HG03432 (cell line): ENCODE measurements around the gene RHEBL1.

Source experiments
- ATAC-seq: cut with Tn5 transposase; IDR thresholded peaks from one replicate; pipeline ENCODE4 v1.9.1; 2021; ENCODE audit warnings: mild to moderate bottlenecking, moderate library complexity; ENCODE audit not compliant: unreplicated experiment

RHEBL1 gene

DNA sequence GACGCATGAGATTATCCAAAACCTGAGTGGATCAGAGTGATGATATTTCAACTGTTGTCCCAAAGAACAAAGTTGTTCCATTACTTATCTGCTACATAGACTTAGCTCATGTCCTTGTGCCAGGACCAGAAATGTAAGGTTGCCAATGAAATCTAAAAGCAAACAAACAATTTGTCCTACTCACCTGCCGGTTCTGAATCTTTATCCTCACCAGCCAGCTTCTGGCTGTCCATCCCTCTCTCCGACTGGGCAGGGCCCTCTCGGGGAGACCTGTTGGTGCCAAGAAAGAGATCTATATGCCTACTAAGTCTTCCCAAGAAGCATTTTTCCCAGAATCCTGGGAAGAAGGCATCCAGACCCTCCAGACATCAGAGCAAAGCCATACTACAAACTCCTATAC lies 14.7 kb downstream of the RHEBL1 start:
- ATAC-seq: no peak

DNA sequence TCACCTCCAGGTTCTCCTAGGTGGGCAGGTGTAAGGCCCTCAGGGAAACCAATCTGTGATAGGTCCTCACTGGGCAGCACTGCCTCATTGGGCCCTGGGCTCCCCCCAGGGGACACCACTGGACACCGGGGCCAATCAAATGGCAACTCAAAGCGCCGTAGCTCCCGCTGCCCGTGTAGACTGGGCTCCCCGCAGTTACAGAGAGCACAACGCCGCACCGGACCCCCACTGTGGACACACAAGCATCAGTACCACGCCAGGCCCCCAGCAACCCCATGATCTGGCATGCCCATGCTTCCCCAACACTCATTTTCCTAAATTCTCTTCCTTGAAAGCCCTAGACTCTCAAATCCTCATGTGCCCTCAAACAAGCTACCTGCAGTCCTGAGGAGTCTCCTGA lies 15.3 kb downstream of the RHEBL1 start:
- ATAC-seq: no peak

DNA sequence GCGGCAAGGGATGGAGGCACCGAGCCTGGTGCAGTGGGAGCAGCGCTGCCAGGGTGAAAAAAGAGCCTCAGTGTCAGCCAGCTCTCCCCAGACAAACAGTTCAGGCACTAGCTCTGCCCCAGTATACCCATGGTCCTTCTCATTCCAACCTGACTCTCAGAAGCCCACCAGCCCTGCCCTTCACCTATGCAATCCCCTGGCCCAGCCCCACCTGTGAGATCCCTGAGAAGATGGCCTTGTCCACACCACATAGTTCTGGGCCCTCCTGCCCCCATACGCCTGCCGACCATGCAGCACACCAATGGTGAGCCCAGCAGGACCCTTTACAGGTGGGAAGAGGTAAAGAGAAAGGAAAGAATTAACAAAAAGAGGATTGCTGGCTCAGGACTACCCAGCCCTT lies 15.7 kb downstream of the RHEBL1 start:
- no peak for ATAC-seq

DNA sequence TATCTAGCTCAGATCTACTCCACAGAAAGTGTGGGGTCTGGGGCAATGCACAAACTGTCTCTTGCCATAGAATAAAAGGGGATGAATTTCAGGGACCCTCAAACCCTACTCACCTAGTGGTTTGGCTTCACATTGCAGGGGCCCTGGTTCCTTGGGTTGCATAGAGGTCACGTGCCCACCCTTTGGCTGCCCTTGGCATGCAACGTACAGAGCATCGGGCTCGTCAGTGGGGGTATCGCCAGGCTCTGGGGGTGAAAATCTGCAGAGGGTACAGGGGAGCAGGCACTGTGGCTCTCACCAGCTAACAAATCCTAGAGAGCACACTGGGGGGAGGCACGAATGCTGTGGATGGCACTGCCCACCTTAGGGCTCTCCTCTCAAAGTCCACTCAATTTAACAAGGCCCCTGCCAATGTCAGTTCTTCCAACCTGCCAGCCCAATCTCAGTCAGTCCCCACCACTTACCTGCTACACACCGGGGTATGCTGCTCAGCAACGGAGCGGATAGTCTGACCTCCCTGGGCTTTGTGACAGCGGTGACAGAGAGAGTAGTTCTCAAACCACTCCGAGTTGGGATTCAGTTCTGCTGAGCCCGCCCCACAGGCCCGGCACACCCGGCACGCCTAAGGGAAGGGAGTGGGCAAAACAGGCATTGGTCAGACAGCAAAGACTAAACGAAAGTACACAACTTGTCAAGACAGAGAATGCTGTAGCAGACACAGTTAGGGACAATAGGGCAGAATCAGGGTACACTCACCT lies 17.1 kb downstream of the RHEBL1 start:
- ATAC-seq: no peak

DNA sequence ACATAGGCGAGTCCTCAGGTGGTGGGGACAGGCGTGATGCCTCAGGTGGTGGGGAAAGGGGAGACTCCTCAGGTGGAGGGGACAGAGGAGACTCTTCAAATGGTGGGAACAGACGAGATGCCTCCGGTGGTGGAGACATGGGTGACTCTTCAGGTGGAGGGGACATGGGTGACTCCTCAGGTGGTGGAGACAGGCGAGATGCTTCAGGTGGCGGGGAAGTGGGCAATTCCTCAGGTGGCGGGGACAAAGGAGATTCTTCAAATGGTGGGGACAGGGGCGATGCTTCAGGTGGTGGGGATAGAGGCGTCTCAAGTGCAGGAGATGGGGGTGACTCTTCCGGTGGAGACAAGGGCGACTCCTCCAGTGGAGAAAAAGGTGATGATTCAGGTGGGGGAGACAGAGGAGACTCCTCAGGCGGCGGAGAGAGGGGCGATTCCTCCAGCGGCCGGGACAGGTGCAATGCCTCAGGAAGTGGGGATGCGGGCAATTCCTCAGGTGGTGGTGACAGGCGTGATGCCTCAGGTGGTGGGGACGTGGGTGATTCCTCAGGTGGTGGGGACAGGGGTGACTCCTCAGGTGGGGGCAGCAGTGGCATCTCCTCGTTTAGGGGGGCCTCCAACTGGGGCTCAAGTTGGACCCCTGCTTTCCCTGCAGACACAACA lies 17.9 kb downstream of the RHEBL1 start:
- no peak for ATAC-seq

DNA sequence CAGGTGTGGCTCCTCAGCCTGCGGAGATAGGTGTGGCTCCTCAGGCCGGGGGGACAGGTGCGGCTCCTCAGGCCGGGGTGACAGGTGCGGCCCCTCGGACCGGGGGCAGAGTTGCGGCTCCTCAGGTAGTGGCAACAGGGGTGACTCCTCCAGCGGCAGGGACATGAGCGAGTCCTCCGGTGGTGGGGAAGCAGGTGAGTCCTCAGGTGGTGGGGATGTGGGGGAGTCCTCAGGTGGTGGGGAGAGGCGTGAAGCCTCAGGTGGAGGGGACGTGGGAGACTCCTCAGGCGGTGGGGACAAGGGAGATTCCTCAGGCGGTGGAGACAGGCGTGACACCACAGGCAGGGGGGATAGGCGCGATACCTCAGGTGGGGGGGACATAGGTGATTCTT lies 18.4 kb downstream of the RHEBL1 start:
- no peak for ATAC-seq

DNA sequence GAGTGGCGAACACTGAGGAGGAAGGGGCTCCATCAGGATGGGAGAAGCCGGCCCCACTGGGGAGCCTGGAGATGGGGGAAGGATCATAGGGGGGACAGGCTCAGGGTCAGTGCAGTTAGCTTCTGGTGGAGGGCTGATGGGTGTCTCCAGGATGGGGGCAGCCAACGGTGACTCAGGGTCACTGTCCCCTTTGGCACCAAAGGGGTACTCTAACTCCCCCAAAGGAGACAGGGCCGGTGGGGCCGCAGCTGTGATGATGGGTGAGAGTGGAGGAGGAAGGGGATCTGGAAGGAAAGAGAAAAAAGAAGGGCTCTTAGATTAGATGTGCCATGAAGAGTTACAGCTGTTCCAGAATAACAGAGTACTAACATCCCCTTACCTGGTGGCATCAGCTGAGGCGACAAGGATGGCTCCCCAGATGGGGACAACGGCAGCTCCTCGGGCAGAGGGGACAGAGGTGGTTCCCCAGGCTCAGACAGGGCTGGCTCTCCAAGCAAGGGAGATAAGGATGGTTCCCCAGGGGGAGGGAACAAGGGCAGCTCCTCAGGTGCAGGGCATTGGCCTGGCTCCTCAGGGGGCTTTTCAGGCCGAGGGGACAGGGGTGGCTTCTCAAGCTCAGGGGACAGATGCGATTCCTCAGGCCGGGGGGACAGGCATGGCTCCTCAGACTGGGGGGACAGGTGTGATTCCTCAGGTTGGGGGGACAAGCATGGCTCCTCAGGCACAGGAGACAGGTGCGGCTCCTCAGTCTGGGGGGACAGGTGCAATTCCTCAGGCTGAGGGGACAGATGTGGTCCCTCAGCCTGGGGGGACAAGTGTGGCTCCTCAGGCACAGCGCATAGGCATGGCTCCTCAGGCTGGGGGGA lies 19.0 kb downstream of the RHEBL1 start:
- ATAC-seq: no peak

DNA sequence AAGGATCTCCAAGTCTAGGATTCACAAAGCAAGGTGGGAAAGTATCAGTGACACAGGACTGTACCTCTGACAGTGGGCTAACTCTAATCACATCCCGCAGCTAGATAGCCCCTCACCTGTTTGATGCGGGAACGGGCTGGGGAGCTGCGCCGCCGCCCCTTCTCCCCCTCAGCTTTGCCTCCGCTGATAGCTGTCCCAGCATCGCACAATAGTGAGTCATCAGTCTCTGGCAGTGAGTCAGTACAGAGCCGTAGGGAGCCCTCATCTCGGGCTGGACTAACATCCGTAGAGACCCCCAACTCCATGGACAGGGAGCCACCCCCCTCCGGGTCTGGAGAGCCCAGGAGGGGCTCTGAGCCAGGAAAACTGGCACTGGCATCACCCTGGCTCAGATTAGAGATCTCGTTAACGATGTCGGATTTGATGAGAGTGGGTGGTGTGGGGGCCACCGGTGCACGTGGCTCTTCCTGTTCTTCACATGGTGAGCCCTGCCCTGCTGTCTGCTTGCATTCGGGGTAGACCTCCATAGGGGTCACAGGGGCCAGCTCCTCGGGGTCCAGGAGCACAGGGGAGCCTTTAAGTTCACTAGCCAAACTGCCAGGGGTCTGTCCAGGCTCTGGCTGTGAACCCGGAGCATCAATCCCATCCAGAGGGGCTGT lies 20.1 kb downstream of the RHEBL1 start:
- no peak for ATAC-seq

DNA sequence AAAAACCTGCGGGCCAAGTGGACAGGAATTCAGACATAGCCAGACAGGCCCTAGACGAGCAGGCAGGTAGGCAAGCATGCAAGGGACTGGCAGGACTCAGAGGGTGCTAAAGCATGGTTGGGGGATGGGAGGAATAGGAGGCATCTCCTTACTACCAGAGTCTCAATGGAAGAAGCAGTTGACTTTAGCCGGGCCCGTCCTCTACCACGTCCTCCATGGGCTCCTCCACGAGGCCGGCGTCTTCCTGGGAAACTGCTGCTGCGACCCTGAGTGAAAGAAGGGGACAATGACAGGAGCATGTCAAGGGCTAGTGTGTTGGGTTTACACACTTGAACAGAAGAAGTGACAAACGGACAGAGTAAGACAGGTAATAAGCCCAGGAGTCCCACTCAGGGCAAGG lies 20.8 kb downstream of the RHEBL1 start:
- no peak for ATAC-seq

DNA sequence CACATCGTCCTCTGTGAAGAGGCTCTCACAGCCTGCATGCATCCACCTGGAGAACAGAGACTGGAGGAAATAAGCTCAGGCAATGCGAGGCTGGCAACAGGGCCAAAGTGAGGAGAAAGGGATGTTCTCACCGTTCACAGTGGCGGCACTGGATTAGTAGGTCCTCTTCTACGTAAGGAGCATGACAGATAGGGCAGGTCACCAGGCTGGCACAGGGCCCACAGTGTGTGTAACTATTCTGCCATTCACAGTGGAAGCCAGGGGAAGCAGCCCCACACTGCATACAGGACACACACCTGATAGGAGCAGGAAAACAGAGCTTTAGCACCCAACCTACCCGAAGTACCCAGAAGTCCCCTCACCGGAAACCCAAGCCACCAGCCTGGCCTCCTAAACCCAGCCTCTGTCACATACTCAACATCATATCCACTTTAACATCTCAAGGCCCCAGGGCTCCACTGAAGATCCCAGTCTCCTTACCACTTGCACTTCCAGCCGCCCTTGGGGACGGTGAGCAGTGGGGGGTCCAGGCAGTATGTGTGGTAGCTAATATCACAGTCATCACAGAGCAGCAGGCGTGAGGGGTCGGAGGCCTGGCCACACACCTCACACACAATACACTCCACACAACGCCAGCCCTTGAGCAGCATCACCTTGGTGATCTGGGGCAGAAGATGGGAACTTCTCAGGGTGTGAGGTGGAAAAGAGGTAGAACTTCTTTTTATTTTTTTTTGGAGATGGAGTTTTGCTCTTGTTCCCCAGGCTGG lies 23.5 kb downstream of the RHEBL1 start:
- no peak for ATAC-seq

DNA sequence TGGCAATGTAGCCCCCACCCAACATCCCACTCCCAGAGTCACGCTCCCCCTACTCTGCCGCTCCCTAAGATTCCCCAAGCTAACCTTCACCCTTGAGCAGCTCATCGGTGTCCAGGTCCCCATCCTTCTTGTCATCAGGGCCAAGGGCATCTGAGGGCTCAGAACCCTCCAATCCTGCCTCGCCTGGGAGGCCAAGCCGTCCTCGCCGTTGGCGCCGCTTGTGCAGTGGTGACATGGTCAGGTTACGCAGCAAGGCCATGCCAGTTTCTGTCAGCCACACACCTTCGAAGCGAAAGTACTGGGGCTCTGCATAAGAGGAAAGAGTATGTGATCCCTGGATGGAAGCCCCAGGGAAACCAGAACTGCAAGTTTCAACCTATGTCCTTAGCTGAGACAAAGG lies 25.1 kb downstream of the RHEBL1 start:
- ATAC-seq: no peak

DNA sequence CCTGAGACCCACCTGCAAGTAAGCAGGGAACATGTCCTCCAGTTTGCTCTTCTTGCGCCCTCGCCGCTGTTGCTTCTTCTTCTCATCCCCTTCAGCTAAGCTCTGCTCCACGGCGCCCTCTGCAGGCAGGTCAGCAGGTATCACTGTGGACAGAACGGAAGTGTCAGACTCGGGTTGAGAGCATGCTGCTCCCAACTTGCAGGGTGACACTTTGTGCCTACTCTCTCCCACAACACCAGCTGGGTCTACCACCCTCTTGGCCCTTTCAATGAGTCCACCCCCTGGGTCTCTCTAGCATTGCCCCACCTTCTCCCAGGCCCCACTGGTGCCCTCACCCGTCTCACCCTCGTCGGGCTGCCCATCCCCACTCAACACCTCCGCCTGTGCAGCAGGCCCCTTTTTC lies 25.9 kb downstream of the RHEBL1 start:
- no peak for ATAC-seq

DNA sequence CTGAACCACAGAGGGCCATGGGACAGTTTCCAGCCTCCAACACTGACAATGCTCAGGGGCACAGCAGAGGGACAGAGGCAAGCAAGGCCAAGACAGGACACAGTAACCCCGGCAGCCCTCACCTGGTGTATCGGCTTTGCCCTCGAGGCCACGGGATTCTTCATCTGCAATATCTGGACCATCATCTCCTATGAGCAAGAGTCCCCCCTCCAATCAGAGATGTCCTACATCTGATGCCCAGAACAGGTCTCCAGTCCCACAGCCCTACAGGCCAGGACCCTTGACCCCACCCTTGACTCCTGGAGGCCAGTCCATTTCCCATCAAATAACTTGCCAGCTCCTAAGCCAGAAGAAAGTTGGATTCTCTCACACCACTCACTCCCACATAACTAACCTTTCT lies 26.5 kb downstream of the RHEBL1 start:
- no peak for ATAC-seq

DNA sequence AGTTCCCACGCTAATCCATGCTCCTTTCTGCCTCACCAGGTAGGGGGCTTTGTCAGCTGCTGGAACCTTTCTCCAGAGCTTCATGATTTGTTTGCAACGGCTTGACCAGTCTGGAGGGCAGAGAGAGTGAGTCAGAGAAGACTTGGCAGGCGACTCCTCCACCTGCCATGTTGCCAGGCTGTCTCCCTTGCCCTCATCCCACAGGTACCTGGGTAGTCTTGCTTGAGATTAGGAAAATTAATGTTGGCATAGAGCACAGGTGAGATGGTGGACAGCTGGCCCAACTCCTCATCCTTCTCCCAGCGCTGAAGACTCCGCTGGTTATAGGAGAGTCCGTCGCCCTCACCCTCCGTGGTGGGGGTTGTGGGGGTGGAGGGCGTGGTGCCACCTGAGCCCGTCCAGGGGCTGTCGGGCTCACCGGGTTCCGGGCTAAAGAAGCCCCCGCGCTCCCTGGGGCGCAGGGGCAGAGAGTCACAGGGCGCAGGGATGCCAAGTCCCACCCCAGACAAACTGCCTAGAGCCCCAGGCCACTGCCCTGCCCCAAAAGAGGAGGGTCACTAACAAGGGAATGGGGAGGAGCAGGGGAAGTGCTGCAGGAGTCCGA lies 27.8 kb downstream of the RHEBL1 start:
- ATAC-seq: no peak

DNA sequence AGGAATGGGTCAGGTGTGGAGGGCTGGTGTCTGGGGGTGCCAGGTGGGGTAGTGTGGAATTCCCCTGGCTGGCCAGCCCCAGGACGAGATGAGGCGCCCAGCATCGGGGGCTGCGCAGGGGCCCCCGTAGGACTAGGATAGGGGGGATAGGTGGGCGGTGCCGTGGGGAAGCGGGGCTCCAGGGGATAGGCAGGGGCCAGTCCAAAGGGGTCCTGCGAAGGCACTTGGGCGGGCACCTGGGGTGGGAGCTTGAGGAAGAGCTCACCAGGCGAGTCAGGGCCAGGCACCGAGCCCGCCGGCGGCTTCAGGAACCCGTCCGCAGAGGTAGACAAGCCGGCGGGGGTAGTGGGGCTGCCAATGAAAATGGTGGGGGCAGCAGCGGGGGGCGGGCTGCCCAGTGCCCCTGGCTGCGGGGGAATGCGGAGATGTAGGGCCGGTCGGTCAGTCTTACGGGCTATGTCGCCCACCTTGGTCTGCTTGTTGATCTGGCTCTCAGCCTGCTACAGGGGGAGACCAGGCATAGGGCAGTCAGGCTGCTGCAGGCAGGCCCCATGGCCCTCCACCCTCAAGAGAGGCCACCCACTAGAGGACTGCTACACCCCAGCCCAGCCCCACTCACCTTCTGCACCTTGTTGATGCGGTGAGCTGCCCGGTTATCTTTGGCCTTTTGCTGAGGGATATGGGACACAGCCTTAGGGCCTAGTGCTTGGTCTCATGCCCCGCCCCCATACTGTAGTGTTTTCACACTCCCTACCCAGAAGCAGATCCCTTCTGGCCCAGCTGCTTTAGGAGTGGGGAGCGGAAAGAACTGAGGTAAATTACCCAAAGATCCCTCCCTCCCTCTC lies 28.5 kb downstream of the RHEBL1 start:
- ATAC-seq: no peak

DNA sequence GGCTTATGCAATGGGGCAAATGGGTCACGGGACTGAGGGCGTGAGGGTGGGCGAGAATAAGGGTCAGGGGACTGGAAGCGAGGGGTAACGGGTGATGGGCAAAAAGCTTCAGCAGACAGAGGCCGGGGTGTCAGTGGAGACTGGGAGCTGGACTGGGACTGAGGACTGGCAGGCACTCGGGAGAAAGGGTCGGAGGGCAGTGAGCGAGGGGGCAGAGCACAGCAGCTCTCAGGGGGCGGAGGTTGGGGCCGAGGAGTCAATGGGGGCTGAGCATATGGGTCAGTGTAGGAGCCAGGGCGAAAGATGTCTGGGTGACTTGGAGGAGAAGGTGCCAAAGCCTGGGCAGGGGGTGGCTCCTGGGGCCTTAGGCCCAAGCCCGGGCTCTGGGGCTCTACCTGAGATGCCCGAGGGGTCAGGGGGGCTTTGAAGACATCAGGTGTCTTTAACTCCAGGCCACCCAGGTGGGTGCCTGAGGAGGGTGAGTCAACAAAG lies 29.4 kb downstream of the RHEBL1 start:
- no peak for ATAC-seq

DNA sequence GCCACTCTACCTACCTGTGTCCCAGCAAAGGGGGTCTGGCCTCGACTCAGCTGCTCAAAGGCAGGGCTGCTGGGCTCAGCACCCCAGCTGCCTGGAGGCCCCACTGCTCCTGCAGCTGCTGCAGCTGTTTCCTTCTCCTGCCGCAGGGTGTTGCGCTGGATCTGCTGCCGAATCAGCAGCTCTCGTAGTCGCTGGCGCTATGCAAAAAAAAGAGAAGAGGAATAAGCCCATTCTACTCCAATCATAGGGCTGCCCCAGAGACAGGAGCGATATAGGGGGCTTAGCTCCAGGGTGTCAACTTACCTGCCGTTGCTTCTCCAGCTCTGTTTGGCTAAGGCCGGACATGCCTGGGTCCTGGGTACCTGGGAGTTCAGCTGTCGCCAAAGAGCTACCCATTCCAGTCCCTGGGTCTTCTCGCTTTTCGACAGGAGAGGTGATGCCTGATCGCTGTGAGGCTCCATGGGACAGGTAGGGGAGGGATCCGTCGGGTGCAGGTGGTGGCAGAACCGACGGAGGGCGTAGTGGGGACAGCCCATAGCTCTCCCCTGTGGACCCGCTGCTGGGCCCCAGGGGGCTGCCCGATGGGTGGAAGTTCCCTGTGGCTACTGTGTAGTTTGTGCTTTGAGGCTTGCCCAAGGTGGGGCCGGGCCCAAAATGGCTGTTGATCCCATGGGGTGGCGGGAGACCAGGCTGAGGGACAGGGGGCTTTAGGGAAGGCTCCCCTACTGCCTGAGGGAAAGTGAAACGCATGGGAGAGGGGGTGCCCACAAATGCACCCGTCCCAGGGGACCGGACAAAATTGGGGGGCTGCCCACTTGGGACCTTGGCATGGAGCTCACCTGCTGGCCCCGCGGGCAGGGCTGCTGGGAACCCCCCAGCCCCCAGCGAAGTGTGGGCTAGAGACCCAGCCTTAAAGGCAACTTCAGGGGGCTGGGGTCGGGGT lies 30.1 kb downstream of the RHEBL1 start:
- no peak for ATAC-seq
